Calu3 (cell line): Measurements from ENCODE around the gene SLC27A1. TPM values are rescaled to one million over a fixed set of nuclear protein-coding genes. Genes with fewer than 3 reads are reported as not detected.
"Not testable (repeated sequence)": the region's sequence is repeated elsewhere in the genome, so short reads cannot be mapped to it uniquely, and the experiment has no call there.

Source experiments
- BruUV-seq: library from RNA; stranded (reverse); fragments of 400-500 nt; replicated peaks from 2 replicates; lab custom pipeline; 2021; lab: Mats Ljungman, UMichigan
- CTCF ChIA-PET: fragments of 300-600 bp; sonication (Branson Sonifier 250); formaldehyde crosslinking; loops from one replicate; lab custom pipeline; 2022; ENCODE audit warnings: antibody characterized with exemption; lab: Charles Lee
- DNase-seq: peaks from one replicate; pipeline ENCODE4 v3.0.0; 2022
- H3K27ac Mint-ChIP-seq: one replicate; pipeline ENCODE4 v1.8.0; 2022; ENCODE audit warnings: mixed read lengths; ENCODE audit not compliant: unreplicated experiment
- H3K27me3 Mint-ChIP-seq: one replicate; pipeline ENCODE4 v1.8.0; 2022; ENCODE audit warnings: mixed read lengths; ENCODE audit not compliant: unreplicated experiment
- H3K36me3 Mint-ChIP-seq: one replicate; pipeline ENCODE4 v1.8.0; 2022; ENCODE audit warnings: mild to moderate bottlenecking, moderate library complexity, mixed read lengths; ENCODE audit not compliant: insufficient read depth, unreplicated experiment
- H3K4me1 Mint-ChIP-seq: one replicate; pipeline ENCODE4 v1.8.0; 2022; ENCODE audit warnings: mild to moderate bottlenecking, low read depth, mixed read lengths; ENCODE audit not compliant: unreplicated experiment
- H3K4me3 Mint-ChIP-seq: one replicate; pipeline ENCODE4 v1.8.0; 2022; ENCODE audit warnings: mild to moderate bottlenecking, low read depth, moderate library complexity, mixed read lengths; ENCODE audit not compliant: unreplicated experiment
- H3K9me3 Mint-ChIP-seq: one replicate; pipeline ENCODE4 v1.8.0; 2022; ENCODE audit warnings: low read depth, mixed read lengths; ENCODE audit not compliant: unreplicated experiment
- intact Hi-C: fragments of 100-400 bp; cut with micrococcal nuclease; formaldehyde crosslinking; loops from one replicate; pipeline ENCODE4 v1.10.0; 2022; ENCODE audit not compliant: unreplicated experiment
- total RNA-seq: library from RNA; stranded (reverse); gene quantifications from 2 replicates; pipeline ENCODE4 v1.2.3, GENCODE V29; 2022
- TF ChIP-seq, protein P1 (sequence below): fragments of 200-600 bp; IDR thresholded peaks from one replicate; pipeline ENCODE4 v1.8.0; 2022; ENCODE audit warnings: antibody characterized with exemption; ENCODE audit not compliant: unreplicated experiment

SLC27A1 gene
- total RNA-seq, 1 experiment from 2014 or later: 42.5 TPM

DNA sequence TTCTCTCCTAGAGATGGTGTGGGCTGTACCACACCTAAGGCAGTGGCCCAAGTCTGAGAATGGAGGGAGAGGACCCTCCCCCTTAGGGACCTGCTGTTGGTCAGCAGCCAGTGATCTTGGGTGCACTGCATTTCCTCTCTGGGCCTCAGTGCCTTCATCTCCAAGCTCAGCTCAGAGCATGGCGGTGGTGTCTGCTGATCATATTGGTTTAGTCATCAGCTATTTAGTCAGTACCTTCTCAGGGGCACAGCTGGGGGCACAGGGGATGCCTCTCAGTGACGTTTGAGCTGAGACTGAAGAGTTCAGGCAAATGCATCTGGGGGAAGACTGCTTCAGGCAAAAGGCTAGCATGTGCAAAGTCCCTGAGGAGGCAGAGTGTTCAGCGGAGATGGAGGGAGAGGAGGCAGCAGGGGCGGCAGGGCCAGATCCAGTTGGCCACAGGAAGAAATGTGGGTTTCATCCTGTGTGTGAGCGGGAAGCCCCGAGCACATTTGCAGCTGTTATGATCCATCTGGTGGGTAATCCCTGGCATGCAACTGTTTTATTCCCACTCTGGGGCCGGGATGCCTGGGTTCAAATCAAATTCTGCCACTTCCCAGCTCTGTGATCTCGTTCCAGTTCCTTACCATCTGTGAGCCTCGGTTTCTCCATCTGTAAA, 25.4 kb downstream of the SLC27A1 start:
- peaks cover 9% of the 10 kb centered on the region for H3K4me1 Mint-ChIP-seq
- no peaks in the 10 kb centered on the region for H3K9me3 Mint-ChIP-seq
- BruUV-seq: no TSS peak
- peaks cover 36% of the 10 kb centered on the region for H3K36me3 Mint-ChIP-seq
- no peak overlapping the region for H3K27ac Mint-ChIP-seq
- TF ChIP-seq, protein P1, sequence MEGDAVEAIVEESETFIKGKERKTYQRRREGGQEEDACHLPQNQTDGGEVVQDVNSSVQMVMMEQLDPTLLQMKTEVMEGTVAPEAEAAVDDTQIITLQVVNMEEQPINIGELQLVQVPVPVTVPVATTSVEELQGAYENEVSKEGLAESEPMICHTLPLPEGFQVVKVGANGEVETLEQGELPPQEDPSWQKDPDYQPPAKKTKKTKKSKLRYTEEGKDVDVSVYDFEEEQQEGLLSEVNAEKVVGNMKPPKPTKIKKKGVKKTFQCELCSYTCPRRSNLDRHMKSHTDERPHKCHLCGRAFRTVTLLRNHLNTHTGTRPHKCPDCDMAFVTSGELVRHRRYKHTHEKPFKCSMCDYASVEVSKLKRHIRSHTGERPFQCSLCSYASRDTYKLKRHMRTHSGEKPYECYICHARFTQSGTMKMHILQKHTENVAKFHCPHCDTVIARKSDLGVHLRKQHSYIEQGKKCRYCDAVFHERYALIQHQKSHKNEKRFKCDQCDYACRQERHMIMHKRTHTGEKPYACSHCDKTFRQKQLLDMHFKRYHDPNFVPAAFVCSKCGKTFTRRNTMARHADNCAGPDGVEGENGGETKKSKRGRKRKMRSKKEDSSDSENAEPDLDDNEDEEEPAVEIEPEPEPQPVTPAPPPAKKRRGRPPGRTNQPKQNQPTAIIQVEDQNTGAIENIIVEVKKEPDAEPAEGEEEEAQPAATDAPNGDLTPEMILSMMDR: no peak
- intact Hi-C loops: no loop called here
- H3K4me3 Mint-ChIP-seq: no peak overlapping the region
- CTCF ChIA-PET: interaction anchor here (0.8 to 1.7 kb wide), 4 partner anchors 20 to 271 kb away, joined by 3 to 11 read pairs (median 5); no protein-coding TSS in a partner anchor
- DNase-seq: no peak
- no peaks in the 10 kb centered on the region for H3K27me3 Mint-ChIP-seq

- peaks cover 42% of the 10 kb centered on the region for H3K36me3 Mint-ChIP-seq
- peaks cover 9% of the 10 kb centered on the region for H3K4me1 Mint-ChIP-seq
- TF ChIP-seq, protein P1: peak; percentile 76
- CTCF ChIA-PET: interaction anchor here (0.8 to 1.7 kb wide), 4 partner anchors 21 to 270 kb away, joined by 3 to 11 read pairs (median 5); no protein-coding TSS in a partner anchor
- BruUV-seq: no TSS peak
- H3K27ac Mint-ChIP-seq: no peak overlapping the region
- H3K27me3 Mint-ChIP-seq: no peaks in the 10 kb centered on the region
- H3K9me3 Mint-ChIP-seq: no peaks in the 10 kb centered on the region
- H3K4me3 Mint-ChIP-seq: no peak overlapping the region
- peak; percentile 75 for DNase-seq
- intact Hi-C loops: no loop called here
Observed at GRCh38 chr19:17496337-17496997, 26.1 kb downstream of the SLC27A1 start.

- H3K9me3 Mint-ChIP-seq: no peaks in the 10 kb centered on the region
- H3K36me3 Mint-ChIP-seq: peaks cover 35% of the 10 kb centered on the region
- CTCF ChIA-PET: interaction anchor here (1.2 to 1.6 kb wide), 2 partner anchors 21 to 22 kb away, joined by 4 to 6 read pairs; no protein-coding TSS in a partner anchor
- no peaks in the 10 kb centered on the region for H3K27me3 Mint-ChIP-seq
- no peak overlapping the region for H3K27ac Mint-ChIP-seq
- peaks cover 9% of the 10 kb centered on the region for H3K4me1 Mint-ChIP-seq
- H3K4me3 Mint-ChIP-seq: no peak overlapping the region
- intact Hi-C loops: no loop called here
- no TSS peak for BruUV-seq
- TF ChIP-seq, protein P1: no peak
- DNase-seq: no peak
Observed at GRCh38 chr19:17497149-17497798, 26.9 kb downstream of the SLC27A1 start.

GRCh38 chr19:17499025-17499424, 28.7 kb downstream of the SLC27A1 start:
- BruUV-seq, H3K4me1 Mint-ChIP-seq, intact Hi-C loops, DNase-seq, H3K27me3 Mint-ChIP-seq, H3K9me3 Mint-ChIP-seq, H3K27ac Mint-ChIP-seq, H3K4me3 Mint-ChIP-seq, CTCF ChIA-PET: not testable (repeated sequence)
- peaks cover 35% of the 10 kb centered on the region for H3K36me3 Mint-ChIP-seq
